HCT116 (cell line): ENCODE results near the gene USP2. TPM values are rescaled to one million over a fixed set of nuclear protein-coding genes. Genes with fewer than 3 reads are reported as not detected.

Experiments used
- ATAC-seq: fragments of 200-7000 bp; cut with Tn5 transposase; 2 replicates; pipeline ENCODE4 v1.9.1; 2020; ENCODE audit warnings: mild to moderate bottlenecking, moderate library complexity
- BruUV-seq: library from RNA; stranded (reverse); fragments of 400-500 nt; replicated peaks from 2 replicates; lab custom pipeline; 2021; lab: Mats Ljungman, UMichigan
- CTCF ChIA-PET: fragments of 300-600 bp; sonication (Branson Sonifier 250); formaldehyde crosslinking; loops from one replicate; lab custom pipeline; 2021; ENCODE audit warnings: antibody characterized with exemption; lab: Charles Lee
- POLR2A ChIA-PET: fragments of 300-600, 350-600 bp; sonication (Branson Sonifier 250); formaldehyde crosslinking; loops from one replicate; lab custom pipeline; 2021; ENCODE audit warnings: antibody characterized with exemption; lab: Charles Lee
- RAD21 ChIA-PET, 2 experiments: fragments of 300-600 bp; sonication (Branson Sonifier 250); formaldehyde crosslinking; loops; one replicate each; lab custom pipeline; 2023; ENCODE audit warnings: low total read pairs in 2 of 2; ENCODE audit not compliant: uncharacterized antibody in 2 of 2, unreplicated experiment in 2 of 2, low non-redundant PET in 1 of 2; lab: Charles Lee
- DNase-seq: peaks from one replicate; pipeline ENCODE4 v3.0.0-alpha.2; 2010; ENCODE audit warnings: low read depth, low spot score
- H2AFZ ChIP-seq: fragments of 200-600 bp; shearing (Covaris generic), sonication (generic); 2 replicates; pipeline ENCODE4 v1.6.1; 2017; ENCODE audit warnings: low read depth, mixed run types, mixed read lengths, antibody characterized with exemption, low read length; ENCODE audit not compliant: poor library complexity, severe bottlenecking
- H3K27ac ChIP-seq: 2 replicates; pipeline ENCODE4 v1.5.1; 2012; ENCODE audit warnings: low read depth, low read length
- H3K27me3 ChIP-seq: fragments of 200-600 bp; sonication (generic); 2 replicates; pipeline ENCODE4 v1.6.1; 2016; ENCODE audit warnings: mixed run types, low read length, mixed read lengths; ENCODE audit not compliant: insufficient read depth
- H3K36me3 ChIP-seq, 2 experiments: fragments of 200-500 bp in 1 of 2; fragments of 200-600 bp in 1 of 2; sonication (Bioruptor generic) in 1 of 2; sonication (generic) in 1 of 2; 2 replicates each; pipeline versions ENCODE4 v1.5.1 to v1.6.1; 2014 to 2016; ENCODE audit warnings: low read length in 2 of 2, inconsistent platforms in 1 of 2, mixed read lengths in 1 of 2, mixed run types in 1 of 2; ENCODE audit not compliant: insufficient read depth in 2 of 2, control insufficient read depth in 1 of 2
- H3K4me1 ChIP-seq, 2 experiments: fragments of 200-600 bp in 1 of 2; sonication (generic) in 1 of 2; 2 replicates each; pipeline versions ENCODE4 v1.5.1 to v1.6.1; 2012 to 2017; ENCODE audit warnings: low read length in 2 of 2, inconsistent platforms in 1 of 2, mild to moderate bottlenecking in 1 of 2, mixed read lengths in 1 of 2, mixed run types in 1 of 2, moderate library complexity in 1 of 2; ENCODE audit not compliant: insufficient read depth in 2 of 2, control insufficient read depth in 1 of 2
- H3K4me2 ChIP-seq: fragments of 200-600 bp; sonication (generic); 2 replicates; pipeline ENCODE4 v1.6.1; 2017; ENCODE audit warnings: mixed run types, low read length, mixed read lengths
- H3K4me3 ChIP-seq, 2 experiments: fragments of 200-600 bp in 1 of 2; sonication (generic) in 1 of 2; replicated peaks in 1 of 2; 2 replicates each; pipeline ENCODE4 v1.5.1; 2011 to 2016; ENCODE audit warnings: low read length in 2 of 2, control low read depth in 1 of 2, low read depth in 1 of 2, mild to moderate bottlenecking in 1 of 2, mixed read lengths in 1 of 2, mixed run types in 1 of 2
- H3K79me2 ChIP-seq: fragments of 200-600 bp; sonication (generic); 2 replicates; pipeline ENCODE4 v1.6.1; 2017; ENCODE audit warnings: mild to moderate bottlenecking, mixed run types, low read length, moderate library complexity, mixed read lengths; ENCODE audit not compliant: insufficient read depth
- H3K9ac ChIP-seq: fragments of 200-600 bp; sonication (generic); 2 replicates; pipeline ENCODE4 v1.6.1; 2016; ENCODE audit warnings: low read length, mixed read lengths
- H3K9me2 ChIP-seq: fragments of 200-600 bp; sonication (generic), shearing (Covaris generic); 2 replicates; pipeline ENCODE4 v1.6.1; 2017; ENCODE audit warnings: mixed run types, mild to moderate bottlenecking, moderate library complexity; ENCODE audit not compliant: insufficient read depth
- H3K9me3 ChIP-seq, 2 experiments: fragments of 200-500 bp in 1 of 2; fragments of 200-600 bp in 1 of 2; sonication (Bioruptor generic) in 1 of 2; sonication (generic) in 1 of 2; 2 replicates each; pipeline ENCODE4 v1.6.1; 2014 to 2017; ENCODE audit warnings: low read length in 2 of 2, mixed read lengths in 2 of 2, inconsistent platforms in 1 of 2, low read depth in 1 of 2, mild to moderate bottlenecking in 1 of 2, mixed run types in 1 of 2, moderate library complexity in 1 of 2; ENCODE audit not compliant: control insufficient read depth in 1 of 2, insufficient read depth in 1 of 2
- H4K20me1 ChIP-seq: fragments of 200-600 bp; sonication (generic), shearing (Covaris generic); 2 replicates; pipeline ENCODE4 v1.6.1; 2017; ENCODE audit warnings: mixed run types, mild to moderate bottlenecking, moderate library complexity; ENCODE audit not compliant: insufficient read depth
- CBX3 ChIP-seq: IDR thresholded peaks from 2 replicates; pipeline ENCODE4 v1.6.1; 2012; ENCODE audit warnings: low read depth
- EGR1 ChIP-seq: IDR thresholded peaks from 2 replicates; pipeline ENCODE4 v1.6.1; 2012; ENCODE audit warnings: low read depth
- ELF1 ChIP-seq: IDR thresholded peaks from 2 replicates; pipeline ENCODE4 v1.6.1; 2012; ENCODE audit warnings: low read depth, borderline replicate concordance
- EZH2 ChIP-seq: fragments of 200-600 bp; sonication (generic); IDR thresholded peaks from 2 replicates; pipeline ENCODE4 v1.6.1; 2017; ENCODE audit warnings: antibody characterized with exemption, mixed run types
- EZH2phosphoT487 ChIP-seq: fragments of 200-600 bp; IDR thresholded peaks from 2 replicates; pipeline ENCODE4 v1.6.1; 2018; ENCODE audit warnings: antibody characterized with exemption, borderline replicate concordance
- FOSL1 ChIP-seq: IDR thresholded peaks from 2 replicates; pipeline ENCODE4 v1.6.1; 2012; ENCODE audit warnings: low read depth
- JUND ChIP-seq: IDR thresholded peaks from 2 replicates; pipeline ENCODE4 v1.6.1; 2012
- MAX ChIP-seq: IDR thresholded peaks from 2 replicates; pipeline ENCODE4 v1.6.1; 2012
- POLR2A ChIP-seq: IDR thresholded peaks from 2 replicates; pipeline ENCODE4 v1.7.0; 2011; ENCODE audit warnings: borderline replicate concordance; ENCODE audit not compliant: insufficient read depth, insufficient read length; ENCODE audit errors: extremely low read depth
- POLR2AphosphoS5 ChIP-seq: IDR thresholded peaks from 2 replicates; pipeline ENCODE4 v1.6.1; 2011; ENCODE audit warnings: mild to moderate bottlenecking, low read depth, low read length, moderate library complexity
- RAD21 ChIP-seq: IDR thresholded peaks from 2 replicates; pipeline ENCODE4 v1.6.1; 2012; ENCODE audit warnings: low read depth, mild to moderate bottlenecking
- SIN3A ChIP-seq: IDR thresholded peaks from 2 replicates; pipeline ENCODE4 v1.6.1; 2012; ENCODE audit warnings: low read depth
- YY1 ChIP-seq: IDR thresholded peaks from 2 replicates; pipeline ENCODE4 v1.6.1; 2011; ENCODE audit warnings: low read length, low read depth, moderate library complexity, mild to moderate bottlenecking; ENCODE audit not compliant: insufficient replicate concordance; ENCODE audit errors: extremely low read depth
- intact Hi-C: fragments of 100-400 bp; cut with micrococcal nuclease; formaldehyde crosslinking; loops from 2 replicates; pipeline ENCODE4 v1.10.0; 2022
- total RNA-seq: library from RNA; stranded (reverse); gene quantifications from one replicate; pipeline ENCODE4 v1.2.1, GENCODE V29; 2021; ENCODE audit not compliant: unreplicated experiment

Gene USP2
- total RNA-seq, 1 experiment from 2014 or later = 5.0 TPM

GRCh38 chr11:119416606-119417580, 35.4 kb upstream of the USP2 start:
- DNase-seq = no peak
- H3K9me2 ChIP-seq = no peaks in the 10 kb centered on the region
- H3K4me3 ChIP-seq = no peak overlapping the region
- CTCF ChIA-PET = no interaction called here
- no peaks in the 10 kb centered on the region for H4K20me1 ChIP-seq
- BruUV-seq = no TSS peak
- H2AFZ ChIP-seq = no peak overlapping the region
- peaks cover 2 to 11% of the 10 kb centered on the region in 2 experiments; a peak in 3 of 4 replicates for H3K4me1 ChIP-seq
- POLR2A ChIA-PET = no interaction called here
- ATAC-seq = no peak
- H3K27me3 ChIP-seq = no peaks in the 10 kb centered on the region
- intact Hi-C loops = no loop called here
- H3K36me3 ChIP-seq = no peaks in the 10 kb centered on the region
- no peaks in the 10 kb centered on the region for H3K79me2 ChIP-seq
- RAD21 ChIA-PET = no interaction called here
- no peak overlapping the region for H3K27ac ChIP-seq
- no peaks in the 10 kb centered on the region for H3K9me3 ChIP-seq
- H3K4me2 ChIP-seq = no peak overlapping the region
- no peak for TF ChIP-seq YY1
- TF ChIP-seq FOSL1 = no peak
- TF ChIP-seq ELF1 = no peak
- TF ChIP-seq EZH2phosphoT487 = no peak
- no peak for TF ChIP-seq EGR1
- no peak for TF ChIP-seq SIN3A
- TF ChIP-seq POLR2A = no peak
- no peak for TF ChIP-seq CBX3
- no peak for TF ChIP-seq POLR2AphosphoS5
- TF ChIP-seq RAD21 = no peak
- TF ChIP-seq EZH2 = no peak
- TF ChIP-seq MAX = no peak
- TF ChIP-seq JUND = no peak
- TF ChIP-seq, all 23 proteins: peak for 0
- no peak overlapping the region for H3K9ac ChIP-seq
